GM12878 (cell line): Measurements from ENCODE around the gene C6orf89. TPM values are rescaled to one million over a fixed set of nuclear protein-coding genes. Genes with fewer than 3 reads are reported as not detected.

Experiments used
- ATAC-seq: fragments of 200-7000 bp; cut with Tn5 transposase; 3 replicates; pipeline ENCODE4 v1.9.1; 2020; ENCODE audit warnings: mild to moderate bottlenecking, moderate library complexity
- BruUV-seq: library from RNA; stranded (reverse); fragments of 400-500 nt; replicated peaks from 2 replicates; lab custom pipeline; 2021; lab: Mats Ljungman, UMichigan
- CTCF ChIA-PET: fragments of 300-600 bp; sonication (Branson Sonifier 250); formaldehyde crosslinking; extraction: SDS; loops from one replicate; lab custom pipeline; 2021; ENCODE audit warnings: inconsistent platforms; lab: Yijun Ruan, JAX
- POLR2A ChIA-PET: fragments of 350-600 bp; formaldehyde crosslinking; extraction: SDS; loops from one replicate; lab custom pipeline; 2021; ENCODE audit warnings: inconsistent platforms; lab: Charles Lee
- RAD21 ChIA-PET: fragments of 300-600 bp; sonication (Branson Sonifier 250); formaldehyde crosslinking; loops from one replicate; lab custom pipeline; 2023; ENCODE audit warnings: antibody characterized with exemption; ENCODE audit not compliant: unreplicated experiment; lab: Charles Lee
- SMC1A ChIA-PET: fragments of 300-600 bp; sonication (Branson Sonifier 250); formaldehyde crosslinking; loops from one replicate; lab custom pipeline; 2023; ENCODE audit not compliant: unreplicated experiment, uncharacterized antibody; lab: Charles Lee
- DNase-seq: peaks from one replicate; pipeline ENCODE4 v3.0.0-alpha.2; 2011; ENCODE audit warnings: low read depth, low spot score
- FAIRE-seq: peaks from 3 replicates; lab custom pipeline; 2011; peaks lifted over from hg19 to GRCh38; lab: Jason Lieb, UNC
- H2AFZ ChIP-seq: 2 replicates; pipeline ENCODE4 v1.6.0; 2011; ENCODE audit warnings: low read depth, low read length, control low read depth; ENCODE audit not compliant: control insufficient read depth
- H3K27ac ChIP-seq: 2 replicates; pipeline ENCODE4 v1.5.1; 2011; ENCODE audit warnings: control low read depth; ENCODE audit not compliant: control insufficient read depth, insufficient read depth
- H3K27me3 ChIP-seq, 2 experiments: replicated peaks in 1 of 2; 2 replicates each; pipeline versions ENCODE4 v1.6.0 to v1.6.1; 2011; ENCODE audit warnings: low read length in 1 of 2; ENCODE audit not compliant: control insufficient read depth in 2 of 2, insufficient read depth in 2 of 2
- H3K36me3 ChIP-seq, 2 experiments: 2 replicates each; pipeline ENCODE4 v1.5.1; 2011; ENCODE audit warnings: low read length in 1 of 2; ENCODE audit not compliant: control insufficient read depth in 2 of 2, insufficient read depth in 2 of 2
- H3K4me1 ChIP-seq: 2 replicates; pipeline ENCODE4 v1.6.1; 2011; ENCODE audit warnings: mild to moderate bottlenecking, low read length, moderate library complexity, mixed read lengths; ENCODE audit not compliant: control insufficient read depth, insufficient read depth
- H3K4me2 ChIP-seq: 2 replicates; pipeline ENCODE4 v1.6.0; 2011; ENCODE audit warnings: control low read depth; ENCODE audit not compliant: control insufficient read depth, insufficient read depth
- H3K4me3 ChIP-seq: fragments of 200-600 bp; sonication (generic); 2 replicates; pipeline ENCODE4 v1.5.1; 2016
- H3K79me2 ChIP-seq: 2 replicates; pipeline ENCODE4 v1.6.0; 2011; ENCODE audit warnings: low read length; ENCODE audit not compliant: control insufficient read depth, insufficient read depth
- H3K9ac ChIP-seq: 2 replicates; pipeline ENCODE4 v1.8.0; 2011; ENCODE audit warnings: low read length, control low read depth, mixed read lengths; ENCODE audit not compliant: control insufficient read depth, insufficient read depth
- H3K9me3 ChIP-seq: replicated peaks from 3 replicates; pipeline ENCODE4 v1.5.1; 2011; ENCODE audit warnings: mild to moderate bottlenecking, low read length; ENCODE audit not compliant: control insufficient read depth, insufficient read depth
- H4K20me1 ChIP-seq: 2 replicates; pipeline ENCODE4 v1.6.0; 2011; ENCODE audit not compliant: control insufficient read depth, insufficient read depth
- MTA3 ChIP-seq: IDR thresholded peaks from 2 replicates; pipeline ENCODE4 v1.6.1; 2012; ENCODE audit warnings: low read length, inconsistent platforms, borderline replicate concordance
- NFIC ChIP-seq: IDR thresholded peaks from 2 replicates; pipeline ENCODE4 v1.6.1; 2012; ENCODE audit warnings: low read depth, mild to moderate bottlenecking, inconsistent platforms, low read length, moderate library complexity
- NFXL1 ChIP-seq: fragments of 450-650 bp; IDR thresholded peaks from 2 replicates; pipeline ENCODE4 v1.6.1; 2017; ENCODE audit warnings: antibody characterized with exemption, mild to moderate bottlenecking, borderline replicate concordance
- SMC3 ChIP-seq: IDR thresholded peaks from 2 replicates; pipeline ENCODE4 v1.6.1; 2011; ENCODE audit warnings: low read length, improper control_type of control experiment, borderline replicate concordance
- SREBF1 ChIP-seq: IDR thresholded peaks from 2 replicates; pipeline ENCODE4 v1.6.1; 2012; ENCODE audit warnings: mild to moderate bottlenecking, low read length
- STAT3 ChIP-seq: IDR thresholded peaks from 2 replicates; pipeline ENCODE4 v1.6.1; 2011; ENCODE audit warnings: low read depth, low read length, improper control_type of control experiment
- WGBS: methylation state at CpG from one replicate; pipeline ENCODE4 v1.1.6; 2016; ENCODE audit warnings: low lambda C conversion rate; ENCODE audit not compliant: insufficient replicate concordance, insufficient coverage; ENCODE audit errors: missing lambda C conversion rate; 5-methylcytosine and 5-hydroxymethylcytosine counted together
- in situ Hi-C: fragments of 300-500 bp; cut with MboI; formaldehyde crosslinking; loops from 9 replicates; pipeline ENCODE4 v1.14.3; 2018; ENCODE audit warnings: mixed read lengths
- intact Hi-C: fragments of 100-400 bp; cut with micrococcal nuclease; formaldehyde crosslinking; loops from one replicate; pipeline ENCODE4 v1.14.2; 2022; ENCODE audit not compliant: unreplicated experiment
- polyA plus RNA-seq, 11 experiments: library from polyadenylated mRNA; depleted of rRNA in 4 of 11; unstranded in 6 of 11; stranded (reverse) in 5 of 11; fragments of >200 nt; fragmentation: Nextera tagmentation in 4 of 11; fragmentation: Illumina TruSeq in 1 of 11; extraction: Ambion mirVana in 4 of 11; extraction: Trizol in 1 of 11; gene quantifications; 1 replicate in 1 of 11; 2 replicates in 10 of 11; pipeline versions ENCODE4 v1.2.1 to v1.2.3, GENCODE V29; 2011 to 2016; ENCODE audit warnings: inconsistent platforms in 2 of 11, missing spikeins in 2 of 11, low read depth in 1 of 11
- total RNA-seq, 4 experiments: library from RNA; depleted of rRNA in 3 of 4; stranded (reverse); fragments of >200 nt in 3 of 4; fragmentation: Illumina TruSeq in 1 of 4; extraction: Trizol in 1 of 4; gene quantifications; 2 replicates each; pipeline versions ENCODE4 v1.2.1 to v1.2.3, GENCODE V29; 2013 to 2021
- TF ChIP-seq, protein P1 (sequence below): fragments of 450-650 bp; IDR thresholded peaks from 2 replicates; pipeline ENCODE4 v1.6.1; 2017; ENCODE audit warnings: low read depth, mild to moderate bottlenecking, moderate library complexity

The C6orf89 gene
- total and polyA plus RNA-seq, 10 of the 15 experiments (the other 5 are each of a cell fraction or from before 2014, with no cell fraction given), result 10.8 to 42.7 (median 28.6) TPM

DNA sequence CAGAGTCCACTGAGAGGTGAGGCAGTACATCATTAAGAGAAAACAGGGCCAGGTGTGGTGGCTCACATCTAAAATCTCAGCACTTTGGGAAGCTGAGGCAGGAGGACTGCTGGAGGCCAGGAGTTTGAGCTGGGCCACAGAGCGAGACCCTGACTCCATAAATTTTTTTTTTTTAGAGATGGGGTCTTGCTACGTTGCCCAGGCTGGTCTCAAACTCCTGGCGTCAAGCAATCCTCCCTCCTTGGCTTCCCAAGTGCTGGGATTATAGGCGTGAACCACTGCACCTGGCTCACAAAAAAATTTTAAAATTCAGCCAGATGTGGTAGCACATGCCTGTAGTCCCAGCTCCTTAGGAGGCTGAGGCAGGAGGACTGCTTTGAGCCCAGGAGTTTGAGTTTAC, 28.4 kb upstream of the C6orf89 start:
- no peak for DNase-seq
- no peak for FAIRE-seq
- H3K27ac ChIP-seq, result no peak overlapping the region
- ChIA-PET RAD21 (interaction anchor here (0.5 kb wide), 1 partner anchor 75 kb away, joined by 4 read pairs; no protein-coding TSS in a partner anchor), POLR2A (interaction anchor here (1.1 kb wide), 1 partner anchor 11 kb away, joined by 3 read pairs; no protein-coding TSS in a partner anchor), CTCF (interaction anchor here (0.6 kb wide), 1 partner anchor 984 kb away, joined by 3 read pairs; no protein-coding TSS in a partner anchor), SMC1A (no interaction called here)
- H3K4me2 ChIP-seq, result no peak overlapping the region
- H2AFZ ChIP-seq, result no peak overlapping the region
- H3K4me3 ChIP-seq, result no peak overlapping the region
- H4K20me1 ChIP-seq, result no peaks in the 10 kb centered on the region
- no peak for ATAC-seq
- peaks cover 12 to 18% of the 10 kb centered on the region in 2 experiments; a peak in 3 of 4 replicates for H3K36me3 ChIP-seq
- no TSS peak for BruUV-seq
- no peaks in the 10 kb centered on the region for H3K4me1 ChIP-seq
- no peak for TF ChIP-seq SMC3
- TF ChIP-seq STAT3, result no peak
- no peak for TF ChIP-seq NFXL1
- no peak for TF ChIP-seq SREBF1
- TF ChIP-seq, protein P1, sequence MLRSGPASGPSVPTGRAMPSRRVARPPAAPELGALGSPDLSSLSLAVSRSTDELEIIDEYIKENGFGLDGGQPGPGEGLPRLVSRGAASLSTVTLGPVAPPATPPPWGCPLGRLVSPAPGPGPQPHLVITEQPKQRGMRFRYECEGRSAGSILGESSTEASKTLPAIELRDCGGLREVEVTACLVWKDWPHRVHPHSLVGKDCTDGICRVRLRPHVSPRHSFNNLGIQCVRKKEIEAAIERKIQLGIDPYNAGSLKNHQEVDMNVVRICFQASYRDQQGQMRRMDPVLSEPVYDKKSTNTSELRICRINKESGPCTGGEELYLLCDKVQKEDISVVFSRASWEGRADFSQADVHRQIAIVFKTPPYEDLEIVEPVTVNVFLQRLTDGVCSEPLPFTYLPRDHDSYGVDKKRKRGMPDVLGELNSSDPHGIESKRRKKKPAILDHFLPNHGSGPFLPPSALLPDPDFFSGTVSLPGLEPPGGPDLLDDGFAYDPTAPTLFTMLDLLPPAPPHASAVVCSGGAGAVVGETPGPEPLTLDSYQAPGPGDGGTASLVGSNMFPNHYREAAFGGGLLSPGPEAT, result no peak
- no peak for TF ChIP-seq NFIC
- TF ChIP-seq MTA3, result no peak
- intact Hi-C loops, result loop anchor here (10.0 kb wide), 1 partner anchor 233 kb away; no protein-coding TSS in a partner anchor
- 96% methylated on average over 4 of the region's 4 CpGs for WGBS
- H3K9me3 ChIP-seq, result no peaks in the 10 kb centered on the region
- H3K79me2 ChIP-seq, result peaks cover 2% of the 10 kb centered on the region; the same call in 1 of the 2 replicates
- no peak overlapping the region for H3K9ac ChIP-seq
- in situ Hi-C loops, result no loop called here
- no peaks in the 10 kb centered on the region for H3K27me3 ChIP-seq
